Ishikawa (cell line): ENCODE measurements around the gene PATL2.

ENCODE experiments used
- EP300 ChIP-seq: IDR thresholded peaks from 2 replicates; pipeline ENCODE4 v1.6.1; 2012; ENCODE audit warnings: borderline replicate concordance
- MAX ChIP-seq: IDR thresholded peaks from 2 replicates; pipeline ENCODE4 v1.6.1; 2012
- RAD21 ChIP-seq: IDR thresholded peaks from 2 replicates; pipeline ENCODE4 v1.6.1; 2012; ENCODE audit warnings: low read depth
- USF1 ChIP-seq: IDR thresholded peaks from 2 replicates; pipeline ENCODE4 v1.6.1; 2012

- TF ChIP-seq USF1 (no peak), EP300 (no peak), RAD21 (no peak), MAX (no peak)
These were observed 94.1 kb downstream of the PATL2 start for GRCh38 chr15:44616974-44617373.
